SK-N-SH treated with all-trans-retinoic acid at 6 μM for 48 hours (cell line): Measurements from ENCODE around the gene CD4.
A peak's percentile ranks its signal among the peaks of the same experiment; 100 is the strongest.

Experiments used
- ATAC-seq: fragments of 200-7000 bp; cut with Tn5 transposase; 3 replicates; pipeline ENCODE4 v1.9.1; 2020; ENCODE audit warnings: mild to moderate bottlenecking, moderate library complexity
- ARNTL ChIP-seq: fragments of 450-650 bp; formaldehyde crosslinking; IDR thresholded peaks from 2 replicates; pipeline ENCODE4 v1.5.0; 2020; ENCODE audit warnings: low read depth, mild to moderate bottlenecking, moderate library complexity, borderline replicate concordance
- BACH2 ChIP-seq: fragments of 250-450 bp; sonication (Bioruptor Pico); IDR thresholded peaks from 2 replicates; pipeline ENCODE4 v1.9.0; 2021; ENCODE audit warnings: mild to moderate bottlenecking, borderline replicate concordance
- CSDC2 ChIP-seq: fragments of 250-450 bp; sonication (Bioruptor Pico); IDR thresholded peaks from 2 replicates; pipeline ENCODE4 v1.5.0; 2020; ENCODE audit warnings: mild to moderate bottlenecking, moderate library complexity
- ESRRG ChIP-seq: fragments of 250-450 bp; sonication (Bioruptor Pico); IDR thresholded peaks from 2 replicates; pipeline ENCODE4 v1.6.1; 2021; ENCODE audit warnings: mild to moderate bottlenecking
- GLIS3 ChIP-seq: fragments of 250-450 bp; sonication (Bioruptor Pico); IDR thresholded peaks from 2 replicates; pipeline ENCODE4 v1.5.0; 2020; ENCODE audit warnings: mild to moderate bottlenecking, moderate library complexity
- ISL1 ChIP-seq: fragments of 250-450 bp; sonication (Bioruptor Pico); IDR thresholded peaks from 2 replicates; pipeline ENCODE4 v2.1.2; 2022; ENCODE audit warnings: mild to moderate bottlenecking, moderate library complexity
- PATZ1 ChIP-seq: fragments of 250-450 bp; sonication (Bioruptor Pico); IDR thresholded peaks from 2 replicates; pipeline ENCODE4 v1.8.0; 2020; ENCODE audit warnings: mild to moderate bottlenecking, moderate library complexity, borderline replicate concordance
- POU6F1 ChIP-seq: fragments of 250-450 bp; sonication (Bioruptor Pico); IDR thresholded peaks from 2 replicates; pipeline ENCODE4 v1.8.0; 2021; ENCODE audit warnings: low read depth, mild to moderate bottlenecking, moderate library complexity, borderline replicate concordance
- PPARA ChIP-seq: fragments of 250-450 bp; sonication (Bioruptor Pico); IDR thresholded peaks from 2 replicates; pipeline ENCODE4 v1.5.0; 2020; ENCODE audit warnings: mild to moderate bottlenecking, borderline replicate concordance
- RARB ChIP-seq: fragments of 250-450 bp; sonication (Bioruptor Pico); IDR thresholded peaks from 2 replicates; pipeline ENCODE4 v1.8.0; 2021; ENCODE audit warnings: mild to moderate bottlenecking, moderate library complexity
- TCF4 ChIP-seq: fragments of 250-450 bp; sonication (Bioruptor Pico); IDR thresholded peaks from 2 replicates; pipeline ENCODE4 v1.8.0; 2021; ENCODE audit warnings: mild to moderate bottlenecking, moderate library complexity, borderline replicate concordance
- ZC3H10 ChIP-seq: fragments of 250-450 bp; sonication (Bioruptor Pico); IDR thresholded peaks from 2 replicates; pipeline ENCODE4 v1.5.1; 2021; ENCODE audit warnings: mild to moderate bottlenecking, moderate library complexity
- ZFP3 ChIP-seq: fragments of 250-450 bp; sonication (Bioruptor Pico); IDR thresholded peaks from 2 replicates; pipeline ENCODE4 v1.5.0; 2020; ENCODE audit warnings: mild to moderate bottlenecking, moderate library complexity
- ZFP30 ChIP-seq: fragments of 450-650 bp; formaldehyde crosslinking; IDR thresholded peaks from 2 replicates; pipeline ENCODE4 v1.5.0; 2022; ENCODE audit warnings: mild to moderate bottlenecking, moderate library complexity
- ZNF565 ChIP-seq: fragments of 450-650 bp; formaldehyde crosslinking; conservative IDR thresholded peaks from 2 replicates; pipeline ENCODE4 v1.5.0; 2020; ENCODE audit warnings: low read depth, mild to moderate bottlenecking, moderate library complexity
- ZNF70 ChIP-seq: fragments of 450-650 bp; formaldehyde crosslinking; IDR thresholded peaks from 2 replicates; pipeline ENCODE4 v1.5.0; 2020; ENCODE audit warnings: mild to moderate bottlenecking, moderate library complexity
- ZNF8 ChIP-seq: fragments of 450-650 bp; formaldehyde crosslinking; IDR thresholded peaks from 2 replicates; pipeline ENCODE4 v1.5.0; 2020; ENCODE audit warnings: mild to moderate bottlenecking, moderate library complexity
- TF ChIP-seq, protein P1 (sequence below): fragments of 250-450 bp; sonication (Bioruptor Pico); IDR thresholded peaks from 2 replicates; pipeline ENCODE4 v1.5.1; 2020; ENCODE audit warnings: low read depth, mild to moderate bottlenecking, moderate library complexity
- TF ChIP-seq, protein P2 (sequence below): fragments of 250-450 bp; sonication (Bioruptor Pico); IDR thresholded peaks from 2 replicates; pipeline ENCODE4 v1.5.0; 2020; ENCODE audit warnings: mild to moderate bottlenecking, moderate library complexity
- TF ChIP-seq, protein P3 (sequence below): fragments of 250-450 bp; sonication (Bioruptor Pico); IDR thresholded peaks from 2 replicates; pipeline ENCODE4 v1.5.1; 2021; ENCODE audit warnings: mild to moderate bottlenecking, moderate library complexity

CD4 gene

GRCh38 chr12:6842075-6842474 is 52.7 kb downstream of the CD4 start:
- no peak for ATAC-seq
- TF ChIP-seq PATZ1 (CRISPR knock-in tag) (no peak), BACH2 (no peak), ZC3H10 (no peak), ISL1 (CRISPR knock-in tag) (no peak), ZFP3 (CRISPR knock-in tag) (no peak), ZNF565 (CRISPR knock-in tag) (no peak), ARNTL (CRISPR knock-in tag) (no peak), GLIS3 (CRISPR knock-in tag) (no peak), ZNF8 (no peak), CSDC2 (CRISPR knock-in tag) (no peak), RARB (no peak), ZNF70 (CRISPR knock-in tag) (no peak), PPARA (CRISPR knock-in tag) (no peak), ZFP30 (CRISPR knock-in tag) (no peak), TCF4 (CRISPR knock-in tag) (no peak), POU6F1 (CRISPR knock-in tag) (no peak), ESRRG (no peak)
- TF ChIP-seq, protein P1, sequence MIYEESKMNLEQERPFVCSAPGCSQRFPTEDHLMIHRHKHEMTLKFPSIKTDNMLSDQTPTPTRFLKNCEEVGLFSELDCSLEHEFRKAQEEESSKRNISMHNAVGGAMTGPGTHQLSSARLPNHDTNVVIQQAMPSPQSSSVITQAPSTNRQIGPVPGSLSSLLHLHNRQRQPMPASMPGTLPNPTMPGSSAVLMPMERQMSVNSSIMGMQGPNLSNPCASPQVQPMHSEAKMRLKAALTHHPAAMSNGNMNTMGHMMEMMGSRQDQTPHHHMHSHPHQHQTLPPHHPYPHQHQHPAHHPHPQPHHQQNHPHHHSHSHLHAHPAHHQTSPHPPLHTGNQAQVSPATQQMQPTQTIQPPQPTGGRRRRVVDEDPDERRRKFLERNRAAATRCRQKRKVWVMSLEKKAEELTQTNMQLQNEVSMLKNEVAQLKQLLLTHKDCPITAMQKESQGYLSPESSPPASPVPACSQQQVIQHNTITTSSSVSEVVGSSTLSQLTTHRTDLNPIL: no peak
- TF ChIP-seq, protein P2, sequence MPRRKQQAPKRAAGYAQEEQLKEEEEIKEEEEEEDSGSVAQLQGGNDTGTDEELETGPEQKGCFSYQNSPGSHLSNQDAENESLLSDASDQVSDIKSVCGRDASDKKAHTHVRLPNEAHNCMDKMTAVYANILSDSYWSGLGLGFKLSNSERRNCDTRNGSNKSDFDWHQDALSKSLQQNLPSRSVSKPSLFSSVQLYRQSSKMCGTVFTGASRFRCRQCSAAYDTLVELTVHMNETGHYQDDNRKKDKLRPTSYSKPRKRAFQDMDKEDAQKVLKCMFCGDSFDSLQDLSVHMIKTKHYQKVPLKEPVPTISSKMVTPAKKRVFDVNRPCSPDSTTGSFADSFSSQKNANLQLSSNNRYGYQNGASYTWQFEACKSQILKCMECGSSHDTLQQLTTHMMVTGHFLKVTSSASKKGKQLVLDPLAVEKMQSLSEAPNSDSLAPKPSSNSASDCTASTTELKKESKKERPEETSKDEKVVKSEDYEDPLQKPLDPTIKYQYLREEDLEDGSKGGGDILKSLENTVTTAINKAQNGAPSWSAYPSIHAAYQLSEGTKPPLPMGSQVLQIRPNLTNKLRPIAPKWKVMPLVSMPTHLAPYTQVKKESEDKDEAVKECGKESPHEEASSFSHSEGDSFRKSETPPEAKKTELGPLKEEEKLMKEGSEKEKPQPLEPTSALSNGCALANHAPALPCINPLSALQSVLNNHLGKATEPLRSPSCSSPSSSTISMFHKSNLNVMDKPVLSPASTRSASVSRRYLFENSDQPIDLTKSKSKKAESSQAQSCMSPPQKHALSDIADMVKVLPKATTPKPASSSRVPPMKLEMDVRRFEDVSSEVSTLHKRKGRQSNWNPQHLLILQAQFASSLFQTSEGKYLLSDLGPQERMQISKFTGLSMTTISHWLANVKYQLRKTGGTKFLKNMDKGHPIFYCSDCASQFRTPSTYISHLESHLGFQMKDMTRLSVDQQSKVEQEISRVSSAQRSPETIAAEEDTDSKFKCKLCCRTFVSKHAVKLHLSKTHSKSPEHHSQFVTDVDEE: no peak
- TF ChIP-seq, protein P3, sequence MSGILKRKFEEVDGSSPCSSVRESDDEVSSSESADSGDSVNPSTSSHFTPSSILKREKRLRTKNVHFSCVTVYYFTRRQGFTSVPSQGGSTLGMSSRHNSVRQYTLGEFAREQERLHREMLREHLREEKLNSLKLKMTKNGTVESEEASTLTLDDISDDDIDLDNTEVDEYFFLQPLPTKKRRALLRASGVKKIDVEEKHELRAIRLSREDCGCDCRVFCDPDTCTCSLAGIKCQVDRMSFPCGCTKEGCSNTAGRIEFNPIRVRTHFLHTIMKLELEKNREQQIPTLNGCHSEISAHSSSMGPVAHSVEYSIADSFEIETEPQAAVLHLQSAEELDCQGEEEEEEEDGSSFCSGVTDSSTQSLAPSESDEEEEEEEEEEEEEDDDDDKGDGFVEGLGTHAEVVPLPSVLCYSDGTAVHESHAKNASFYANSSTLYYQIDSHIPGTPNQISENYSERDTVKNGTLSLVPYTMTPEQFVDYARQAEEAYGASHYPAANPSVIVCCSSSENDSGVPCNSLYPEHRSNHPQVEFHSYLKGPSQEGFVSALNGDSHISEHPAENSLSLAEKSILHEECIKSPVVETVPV (CRISPR knock-in tag): no peak

DNA sequence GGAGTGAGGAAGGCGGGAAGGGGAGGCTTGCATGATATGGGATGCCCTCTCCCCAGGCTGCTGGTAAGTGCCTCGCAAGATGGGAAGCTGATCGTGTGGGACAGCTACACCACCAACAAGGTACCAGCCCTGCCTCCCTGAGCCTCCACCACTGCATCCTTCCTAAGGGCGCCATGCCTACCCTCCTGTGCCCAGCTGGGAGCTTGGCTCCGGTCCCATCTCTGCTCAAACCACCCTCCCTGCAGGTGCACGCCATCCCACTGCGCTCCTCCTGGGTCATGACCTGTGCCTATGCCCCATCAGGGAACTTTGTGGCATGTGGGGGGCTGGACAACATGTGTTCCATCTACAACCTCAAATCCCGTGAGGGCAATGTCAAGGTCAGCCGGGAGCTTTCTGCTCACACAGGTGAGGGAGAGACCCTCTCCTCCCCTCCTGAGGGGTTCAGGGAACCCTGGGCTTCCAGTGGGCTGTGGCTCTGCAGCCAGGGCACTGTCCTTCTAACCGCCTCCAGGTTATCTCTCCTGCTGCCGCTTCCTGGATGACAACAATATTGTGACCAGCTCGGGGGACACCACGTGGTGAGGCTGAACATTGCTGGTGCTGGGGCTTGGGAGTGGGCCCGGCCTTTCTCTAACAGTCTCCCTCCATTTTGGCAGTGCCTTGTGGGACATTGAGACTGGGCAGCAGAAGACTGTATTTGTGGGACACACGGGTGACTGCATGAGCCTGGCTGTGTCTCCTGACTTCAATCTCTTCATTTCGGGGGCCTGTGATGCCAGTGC is 54.0 kb downstream of the CD4 start:
- ATAC-seq: peak; percentile 12; the same call in 2 of the 3 replicates

More for the DNA sequence above, 54.0 kb downstream of the CD4 start:
- TF ChIP-seq, protein P3 (CRISPR knock-in tag): no peak
- TF ChIP-seq RARB (no peak), ZFP30 (CRISPR knock-in tag) (no peak), ZNF8 (no peak)
- TF ChIP-seq, protein P2: no peak
